HL-60 (cell line): ENCODE measurements around the gene CDYL2.

Experiments
- DNase-seq, 2 experiments: peaks; one replicate each; pipeline ENCODE4 v3.0.0-alpha.2; 2010 to 2020; ENCODE audit warnings: low read depth in 1 of 2, low spot score in 1 of 2
- H3K27ac ChIP-seq: fragments of 250-450 bp; sonication (Bioruptor Pico); replicated peaks from 2 replicates; pipeline ENCODE4 v1.5.1; 2020; ENCODE audit warnings: mild to moderate bottlenecking, moderate library complexity
- H3K27me3 ChIP-seq: fragments of 250-450 bp; sonication (Bioruptor Pico); 2 replicates; pipeline ENCODE4 v1.5.1; 2021; ENCODE audit warnings: mild to moderate bottlenecking, moderate library complexity; ENCODE audit not compliant: insufficient read depth, poor library complexity, severe bottlenecking
- H3K4me3 ChIP-seq: replicated peaks from 2 replicates; pipeline ENCODE4 v1.5.1; 2011; ENCODE audit warnings: mild to moderate bottlenecking, control low read depth, low read length; ENCODE audit not compliant: insufficient read depth
- GABPA ChIP-seq: IDR thresholded peaks from 2 replicates; pipeline ENCODE4 v1.6.1; 2012; ENCODE audit warnings: low read depth
- POLR2AphosphoS5 ChIP-seq: IDR thresholded peaks from 2 replicates; pipeline ENCODE4 v1.6.1; 2012; ENCODE audit warnings: low read depth
- SPI1 ChIP-seq: IDR thresholded peaks from 2 replicates; pipeline ENCODE4 v1.6.1; 2012; ENCODE audit warnings: low read depth, mild to moderate bottlenecking, borderline replicate concordance
- TF ChIP-seq, protein P1 (sequence below): IDR thresholded peaks from one replicate; pipeline ENCODE4 v1.5.1; 2011; ENCODE audit warnings: low read length, control low read depth, inconsistent platforms; ENCODE audit not compliant: insufficient read depth
- TF ChIP-seq, protein P2 (sequence below): IDR thresholded peaks from 2 replicates; pipeline ENCODE4 v1.6.1; 2012; ENCODE audit warnings: low read depth; ENCODE audit not compliant: insufficient replicate concordance

The CDYL2 gene

DNA sequence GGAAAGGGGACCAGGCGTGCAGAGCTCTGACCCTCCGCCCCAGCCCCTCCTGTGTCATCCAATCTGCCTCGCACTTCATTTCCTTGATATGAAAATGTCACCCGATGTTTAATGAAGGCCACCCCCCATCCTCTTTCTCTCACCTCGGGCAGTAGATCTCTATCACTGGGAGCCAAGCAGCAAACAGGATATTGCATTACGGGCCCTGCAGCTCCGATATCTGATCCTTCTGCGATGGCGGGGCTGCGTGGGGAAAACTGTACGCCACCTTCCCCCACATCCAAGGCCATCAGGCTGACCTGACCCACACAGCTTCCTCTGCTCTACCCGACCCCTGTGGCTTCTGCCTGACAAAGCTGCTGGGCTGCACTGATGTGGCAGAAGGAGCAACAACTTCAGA lies 188.7 kb downstream of the CDYL2 start:
- no peak overlapping the region for H3K4me3 ChIP-seq
- TF ChIP-seq GABPA (no peak), SPI1 (no peak), POLR2AphosphoS5 (no peak)
- TF ChIP-seq, protein P1, sequence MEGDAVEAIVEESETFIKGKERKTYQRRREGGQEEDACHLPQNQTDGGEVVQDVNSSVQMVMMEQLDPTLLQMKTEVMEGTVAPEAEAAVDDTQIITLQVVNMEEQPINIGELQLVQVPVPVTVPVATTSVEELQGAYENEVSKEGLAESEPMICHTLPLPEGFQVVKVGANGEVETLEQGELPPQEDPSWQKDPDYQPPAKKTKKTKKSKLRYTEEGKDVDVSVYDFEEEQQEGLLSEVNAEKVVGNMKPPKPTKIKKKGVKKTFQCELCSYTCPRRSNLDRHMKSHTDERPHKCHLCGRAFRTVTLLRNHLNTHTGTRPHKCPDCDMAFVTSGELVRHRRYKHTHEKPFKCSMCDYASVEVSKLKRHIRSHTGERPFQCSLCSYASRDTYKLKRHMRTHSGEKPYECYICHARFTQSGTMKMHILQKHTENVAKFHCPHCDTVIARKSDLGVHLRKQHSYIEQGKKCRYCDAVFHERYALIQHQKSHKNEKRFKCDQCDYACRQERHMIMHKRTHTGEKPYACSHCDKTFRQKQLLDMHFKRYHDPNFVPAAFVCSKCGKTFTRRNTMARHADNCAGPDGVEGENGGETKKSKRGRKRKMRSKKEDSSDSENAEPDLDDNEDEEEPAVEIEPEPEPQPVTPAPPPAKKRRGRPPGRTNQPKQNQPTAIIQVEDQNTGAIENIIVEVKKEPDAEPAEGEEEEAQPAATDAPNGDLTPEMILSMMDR: no peak
- TF ChIP-seq, protein P2, sequence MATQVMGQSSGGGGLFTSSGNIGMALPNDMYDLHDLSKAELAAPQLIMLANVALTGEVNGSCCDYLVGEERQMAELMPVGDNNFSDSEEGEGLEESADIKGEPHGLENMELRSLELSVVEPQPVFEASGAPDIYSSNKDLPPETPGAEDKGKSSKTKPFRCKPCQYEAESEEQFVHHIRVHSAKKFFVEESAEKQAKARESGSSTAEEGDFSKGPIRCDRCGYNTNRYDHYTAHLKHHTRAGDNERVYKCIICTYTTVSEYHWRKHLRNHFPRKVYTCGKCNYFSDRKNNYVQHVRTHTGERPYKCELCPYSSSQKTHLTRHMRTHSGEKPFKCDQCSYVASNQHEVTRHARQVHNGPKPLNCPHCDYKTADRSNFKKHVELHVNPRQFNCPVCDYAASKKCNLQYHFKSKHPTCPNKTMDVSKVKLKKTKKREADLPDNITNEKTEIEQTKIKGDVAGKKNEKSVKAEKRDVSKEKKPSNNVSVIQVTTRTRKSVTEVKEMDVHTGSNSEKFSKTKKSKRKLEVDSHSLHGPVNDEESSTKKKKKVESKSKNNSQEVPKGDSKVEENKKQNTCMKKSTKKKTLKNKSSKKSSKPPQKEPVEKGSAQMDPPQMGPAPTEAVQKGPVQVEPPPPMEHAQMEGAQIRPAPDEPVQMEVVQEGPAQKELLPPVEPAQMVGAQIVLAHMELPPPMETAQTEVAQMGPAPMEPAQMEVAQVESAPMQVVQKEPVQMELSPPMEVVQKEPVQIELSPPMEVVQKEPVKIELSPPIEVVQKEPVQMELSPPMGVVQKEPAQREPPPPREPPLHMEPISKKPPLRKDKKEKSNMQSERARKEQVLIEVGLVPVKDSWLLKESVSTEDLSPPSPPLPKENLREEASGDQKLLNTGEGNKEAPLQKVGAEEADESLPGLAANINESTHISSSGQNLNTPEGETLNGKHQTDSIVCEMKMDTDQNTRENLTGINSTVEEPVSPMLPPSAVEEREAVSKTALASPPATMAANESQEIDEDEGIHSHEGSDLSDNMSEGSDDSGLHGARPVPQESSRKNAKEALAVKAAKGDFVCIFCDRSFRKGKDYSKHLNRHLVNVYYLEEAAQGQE: no peak
- no peaks in the 10 kb centered on the region for H3K27me3 ChIP-seq
- no peak for DNase-seq
- H3K27ac ChIP-seq: no peak overlapping the region

DNA sequence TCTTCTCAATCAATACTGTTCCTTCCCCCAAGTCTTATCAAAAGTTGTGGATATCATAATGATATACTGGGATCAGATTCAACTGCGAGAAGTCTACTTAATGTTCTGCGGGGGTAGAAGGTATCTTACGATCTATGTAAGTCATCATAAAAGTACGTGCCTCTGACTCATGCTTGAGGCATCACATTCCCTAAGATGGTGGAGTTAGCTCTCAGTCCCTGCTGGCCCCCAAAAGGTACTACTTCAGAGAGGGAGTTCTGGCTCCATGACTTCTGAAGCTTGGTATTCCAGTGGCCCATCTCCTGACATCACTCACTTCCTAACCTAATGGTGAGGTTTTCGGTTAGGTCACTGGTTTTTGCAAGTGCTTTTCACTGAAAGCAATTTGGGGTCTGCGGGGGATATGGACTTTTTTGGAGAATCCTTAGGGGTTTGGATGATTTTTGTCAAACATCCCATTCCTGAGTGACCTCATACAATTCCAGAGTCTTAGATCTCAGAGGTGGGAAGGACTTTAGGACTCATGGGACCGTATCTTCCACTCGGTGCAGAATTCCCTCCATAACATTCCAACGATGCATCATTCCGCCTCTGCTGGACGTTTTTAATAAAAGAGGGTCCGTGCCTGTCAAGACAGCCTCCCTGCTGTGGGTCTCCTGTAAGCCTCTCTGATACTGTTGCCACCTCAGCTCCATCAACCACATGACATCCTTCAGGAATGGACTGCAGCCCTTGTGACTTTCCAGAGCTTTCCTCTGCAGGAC lies 189.3 kb downstream of the CDYL2 start:
- no peak for DNase-seq
- Histone ChIP-seq H3K27ac (no peak overlapping the region), H3K4me3 (no peak overlapping the region), H3K27me3 (no peaks in the 10 kb centered on the region)
- TF ChIP-seq, protein P2: no peak
- TF ChIP-seq, protein P1: no peak
- TF ChIP-seq SPI1 (no peak), GABPA (no peak), POLR2AphosphoS5 (no peak)

DNA sequence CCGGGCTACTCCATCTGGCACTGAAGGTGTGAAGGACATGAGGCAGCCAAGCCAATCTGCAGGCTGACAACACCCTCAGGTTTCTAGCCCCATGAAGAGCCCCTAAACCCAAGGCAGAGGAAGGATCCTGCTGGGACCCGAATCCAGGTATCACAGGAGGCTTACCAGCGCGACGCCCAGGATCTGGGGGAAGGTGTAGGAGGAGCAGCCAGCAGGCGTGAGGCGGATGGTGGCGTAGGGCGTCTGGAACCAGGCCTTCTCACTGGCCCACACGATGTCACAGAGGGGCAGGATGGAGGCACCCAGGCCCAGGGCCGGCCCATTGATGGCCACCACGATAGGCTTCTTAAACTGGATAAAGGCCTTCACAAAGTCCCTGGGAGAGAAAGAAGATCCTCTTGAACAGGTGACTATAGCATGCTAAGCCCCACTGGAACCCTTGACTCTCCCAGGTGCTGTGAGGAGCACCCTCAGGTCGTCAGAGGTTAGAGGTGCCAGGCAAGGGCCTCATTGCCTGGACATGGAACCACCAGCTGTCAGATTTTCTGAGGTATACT lies 191.9 kb downstream of the CDYL2 start:
- no peak for DNase-seq
- Histone ChIP-seq H3K27me3 (no peaks in the 10 kb centered on the region), H3K4me3 (no peak overlapping the region), H3K27ac (no peak overlapping the region)
- TF ChIP-seq GABPA: no peak
- TF ChIP-seq POLR2AphosphoS5: no peak
- no peak for TF ChIP-seq SPI1
- TF ChIP-seq, protein P1: no peak
